GM19452 (cell line): ENCODE measurements around the gene MED12L.
"Not testable (repeated sequence)": the region's sequence is repeated elsewhere in the genome, so short reads cannot be mapped to it uniquely, and the experiment has no call there.

Experiments used
- ATAC-seq: cut with Tn5 transposase; IDR thresholded peaks from one replicate; pipeline ENCODE4 v1.9.1; 2021; ENCODE audit not compliant: unreplicated experiment

MED12L gene

DNA sequence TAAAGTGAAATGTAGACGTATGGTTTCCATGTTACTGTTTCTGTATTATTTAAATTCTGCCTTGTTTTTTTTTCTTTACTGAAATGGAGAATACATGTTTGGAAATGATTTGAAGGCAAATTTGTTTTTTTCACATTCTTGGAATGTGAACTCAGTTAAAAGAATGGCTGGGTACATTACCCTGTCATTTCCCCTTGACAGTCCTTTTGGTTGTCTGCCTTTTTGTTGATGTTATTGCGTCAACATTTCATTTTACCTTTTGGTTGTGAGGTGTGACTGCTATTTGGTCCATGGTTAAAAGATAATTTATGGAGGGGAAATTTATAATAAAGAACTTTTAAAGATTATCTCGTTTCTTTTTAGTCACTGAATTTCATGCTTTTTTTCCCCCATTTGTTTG lies 120.7 kb downstream of the MED12L start:
- no peak for ATAC-seq

DNA sequence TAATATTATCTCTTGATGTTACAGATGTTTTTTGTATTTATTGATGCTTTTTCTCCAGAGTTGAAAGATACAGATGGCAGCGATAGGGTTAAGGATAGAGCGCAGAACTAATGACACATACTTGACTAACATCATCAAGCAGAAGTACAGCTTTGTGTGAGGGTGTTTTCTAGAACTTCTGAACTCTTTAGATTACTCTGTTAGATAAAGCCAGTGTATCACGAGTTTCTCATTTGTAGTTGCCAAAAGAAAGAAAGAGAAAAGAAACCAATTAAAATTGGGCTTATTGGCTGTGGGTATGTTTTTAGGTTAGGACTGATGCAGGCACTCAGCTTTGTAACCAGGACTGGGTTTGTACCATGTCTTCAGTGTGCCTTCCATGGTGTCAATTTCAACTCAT lies 124.2 kb downstream of the MED12L start:
- ATAC-seq = no peak

DNA sequence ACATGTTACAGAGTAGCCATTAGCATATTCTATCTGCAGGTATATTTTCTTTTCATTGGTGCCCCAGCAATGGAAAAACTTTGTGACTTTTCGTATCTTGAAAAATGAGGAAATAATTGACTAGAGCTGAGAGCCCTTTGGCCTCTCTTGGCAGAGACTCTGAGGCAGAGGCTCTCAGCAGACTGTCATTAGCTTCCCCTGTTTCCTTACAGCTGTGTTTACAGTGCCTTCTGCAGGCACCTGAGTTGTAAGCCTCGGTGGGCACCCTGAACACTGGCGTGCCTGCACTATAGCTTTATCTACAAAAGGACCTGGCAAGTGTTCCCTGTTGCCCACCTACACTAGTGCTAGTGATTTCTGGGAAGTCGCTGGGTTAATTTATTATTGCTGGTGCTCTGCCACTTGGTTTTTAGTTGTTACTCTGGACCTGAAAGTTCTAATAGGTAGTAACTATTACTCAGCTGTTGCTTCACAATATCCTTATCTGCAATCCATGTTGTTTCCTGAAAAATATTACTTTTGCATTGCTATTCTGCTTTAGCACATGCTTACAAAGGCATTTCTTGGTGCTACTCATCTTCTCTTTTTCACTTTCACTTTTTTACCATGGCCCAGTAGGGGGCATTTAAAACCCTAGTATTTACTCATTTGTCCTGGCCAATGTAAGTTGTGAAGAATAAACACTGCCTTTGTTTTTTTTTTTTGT lies 125.4 kb downstream of the MED12L start:
- ATAC-seq = peak; percentile 70

DNA sequence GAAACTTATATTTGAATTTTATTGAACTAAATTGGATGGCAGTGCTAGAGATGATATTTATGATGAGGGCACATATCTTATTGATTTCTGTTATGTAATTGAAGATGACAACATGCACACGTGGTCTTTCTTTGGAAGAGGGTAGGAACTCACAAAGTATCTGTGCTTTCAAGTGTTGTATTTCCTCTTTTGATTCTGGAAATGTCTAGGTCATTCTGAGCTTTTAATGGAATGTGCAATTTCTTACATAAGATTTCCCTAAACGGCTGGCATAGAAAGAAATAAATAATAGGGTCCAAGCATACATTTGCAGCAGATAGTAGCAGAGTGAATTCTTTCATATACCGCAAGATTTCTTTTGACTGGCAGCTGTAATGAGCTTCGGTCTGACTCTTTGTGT lies 127.7 kb downstream of the MED12L start:
- no peak for ATAC-seq

DNA sequence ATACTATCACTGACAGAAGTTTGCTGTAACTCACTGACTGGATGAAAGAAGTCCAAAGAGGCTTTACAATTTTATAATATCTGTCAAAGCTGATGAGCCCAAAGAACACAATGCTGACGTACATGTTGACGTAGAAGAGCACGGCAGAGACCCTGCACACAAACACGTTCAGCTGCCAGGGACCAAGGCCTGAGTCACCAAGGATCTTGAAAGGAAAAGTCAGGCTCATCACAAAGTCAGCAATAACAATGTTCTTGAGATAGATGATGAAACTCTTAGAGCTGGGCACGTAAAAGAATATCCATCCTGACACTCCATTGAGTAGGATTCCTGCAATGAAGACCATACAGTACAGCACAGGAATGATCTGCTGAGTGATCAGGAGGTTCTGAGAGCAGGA lies 128.4 kb downstream of the MED12L start:
- no peak for ATAC-seq

DNA sequence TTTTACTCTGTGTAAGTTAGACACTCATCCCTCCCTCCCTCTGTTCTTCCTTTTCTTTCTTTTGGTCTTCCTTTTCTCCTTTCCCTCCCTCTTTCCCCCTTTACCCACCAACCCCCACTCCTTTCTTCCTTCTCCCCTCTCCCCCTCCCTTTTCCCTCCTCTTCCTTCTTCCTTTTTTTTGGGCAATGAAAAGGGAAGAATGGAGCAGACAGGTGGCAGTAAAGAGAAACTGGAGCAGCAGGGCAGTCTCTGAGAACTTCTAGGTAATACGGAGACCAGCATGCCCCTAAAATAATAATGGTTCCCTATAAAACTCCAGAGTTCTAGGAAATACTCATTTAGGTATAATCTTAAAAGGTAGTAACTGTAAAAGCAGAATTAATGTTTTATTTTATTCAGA lies 129.0 kb downstream of the MED12L start:
- no peak for ATAC-seq

DNA sequence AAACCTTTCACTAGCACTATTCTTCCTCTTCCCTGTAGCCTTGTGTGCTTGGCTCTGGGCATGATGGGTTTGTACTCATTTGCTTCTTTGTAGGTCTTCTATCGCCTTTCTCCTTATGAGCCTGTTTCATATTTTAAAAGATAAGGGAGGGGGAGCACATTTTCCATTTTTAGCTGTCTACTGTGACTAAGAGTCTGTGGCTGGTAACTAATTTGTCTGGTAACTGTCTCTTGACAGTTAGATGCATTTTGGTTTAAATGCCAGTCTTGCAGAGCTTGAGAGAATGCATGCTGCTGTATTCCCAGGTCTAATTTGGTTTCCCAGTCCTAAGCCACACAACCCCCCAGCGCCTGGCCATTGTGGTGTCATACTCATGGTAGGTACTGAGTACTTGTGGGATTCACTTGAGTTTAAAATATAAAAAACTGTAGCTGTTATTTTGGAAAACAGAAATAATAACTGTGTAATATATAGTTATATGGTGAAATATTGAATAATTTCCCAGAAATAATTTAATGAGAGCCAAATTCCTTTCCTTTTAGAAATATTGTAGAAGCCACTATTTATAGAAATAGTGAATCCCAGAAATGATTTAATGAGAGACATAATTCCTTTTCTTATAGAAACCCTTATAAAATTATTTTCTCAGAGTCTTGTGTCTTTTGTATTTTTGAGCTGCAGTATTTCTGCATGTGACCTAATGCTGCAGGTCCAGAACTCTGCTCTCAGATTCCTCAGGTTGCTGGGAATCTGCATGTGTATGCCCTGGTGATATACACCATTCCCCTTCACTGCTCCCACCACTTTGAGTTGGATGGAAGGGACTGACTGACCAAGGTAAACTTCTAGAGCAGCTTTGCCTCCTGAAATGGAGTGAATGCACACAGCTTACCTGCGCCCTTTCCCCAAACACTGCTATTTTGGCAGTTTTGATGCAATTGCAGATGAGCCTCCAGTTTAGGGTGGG lies 131.5 kb downstream of the MED12L start:
- no peak for ATAC-seq

DNA sequence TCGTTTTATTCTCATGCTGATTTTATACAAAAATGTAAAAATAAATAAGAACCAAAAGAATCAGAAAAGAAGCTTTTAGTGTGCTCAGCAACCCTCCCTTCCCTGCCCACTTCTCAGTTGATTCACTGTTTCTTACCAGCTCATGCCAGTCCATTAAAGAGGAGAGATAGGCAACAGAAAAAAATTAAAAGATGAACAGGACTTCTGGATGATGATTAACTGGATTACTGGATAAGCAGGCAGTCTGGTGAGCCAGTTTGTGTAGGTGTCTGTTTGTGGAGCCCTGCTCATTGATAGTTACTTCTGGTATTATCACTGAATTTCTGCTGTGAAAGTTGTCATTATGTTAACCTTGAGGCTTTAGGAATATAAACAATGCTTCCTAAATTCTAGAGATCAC lies 132.7 kb downstream of the MED12L start:
- ATAC-seq = no peak

DNA sequence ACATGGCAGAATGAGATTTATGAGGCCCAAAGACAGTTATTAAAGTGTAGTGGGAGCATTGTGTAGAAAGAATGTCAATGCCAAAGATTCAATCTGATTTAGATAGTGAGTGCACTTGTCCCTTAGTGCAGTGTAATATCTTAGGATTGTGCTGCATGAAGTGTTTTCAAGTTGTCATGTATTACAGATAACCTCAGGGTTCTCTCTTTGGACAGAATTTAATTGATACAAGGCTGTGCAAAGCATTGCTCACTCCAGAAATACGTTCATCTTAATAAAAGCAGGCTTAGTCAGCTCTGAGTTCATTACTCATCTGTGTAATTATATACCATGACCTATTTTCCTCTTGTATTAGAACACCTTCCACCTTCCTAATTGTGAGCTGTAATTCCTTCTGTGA lies 133.6 kb downstream of the MED12L start:
- no peak for ATAC-seq

DNA sequence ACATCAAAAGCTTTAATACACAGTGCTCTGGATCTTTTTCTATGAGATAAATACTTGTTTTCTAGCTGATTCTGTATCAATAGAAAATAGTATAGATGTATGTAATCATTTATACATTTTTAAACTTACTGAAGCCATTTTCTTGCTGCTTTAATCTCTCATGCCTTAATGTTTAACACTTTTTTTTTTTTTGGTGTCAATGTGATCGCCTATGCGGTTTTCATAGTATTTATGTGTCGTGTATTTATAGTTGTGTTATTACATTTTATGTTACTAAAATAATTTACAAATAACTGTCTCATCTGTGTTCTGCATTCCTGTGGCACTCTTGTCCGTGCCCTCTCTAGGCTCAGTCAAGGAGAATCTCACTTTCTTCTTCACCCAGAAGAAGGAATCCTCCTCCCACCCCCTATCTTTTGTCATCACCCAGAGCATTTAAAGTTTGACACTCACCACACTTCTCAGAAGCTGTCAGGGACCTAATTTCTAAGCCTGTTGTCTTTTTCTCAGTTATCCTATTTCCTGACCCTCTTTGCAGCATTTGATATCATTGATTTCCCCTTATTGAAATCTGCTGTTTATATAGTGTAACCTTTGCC lies 138.9 kb downstream of the MED12L start:
- no peak for ATAC-seq

DNA sequence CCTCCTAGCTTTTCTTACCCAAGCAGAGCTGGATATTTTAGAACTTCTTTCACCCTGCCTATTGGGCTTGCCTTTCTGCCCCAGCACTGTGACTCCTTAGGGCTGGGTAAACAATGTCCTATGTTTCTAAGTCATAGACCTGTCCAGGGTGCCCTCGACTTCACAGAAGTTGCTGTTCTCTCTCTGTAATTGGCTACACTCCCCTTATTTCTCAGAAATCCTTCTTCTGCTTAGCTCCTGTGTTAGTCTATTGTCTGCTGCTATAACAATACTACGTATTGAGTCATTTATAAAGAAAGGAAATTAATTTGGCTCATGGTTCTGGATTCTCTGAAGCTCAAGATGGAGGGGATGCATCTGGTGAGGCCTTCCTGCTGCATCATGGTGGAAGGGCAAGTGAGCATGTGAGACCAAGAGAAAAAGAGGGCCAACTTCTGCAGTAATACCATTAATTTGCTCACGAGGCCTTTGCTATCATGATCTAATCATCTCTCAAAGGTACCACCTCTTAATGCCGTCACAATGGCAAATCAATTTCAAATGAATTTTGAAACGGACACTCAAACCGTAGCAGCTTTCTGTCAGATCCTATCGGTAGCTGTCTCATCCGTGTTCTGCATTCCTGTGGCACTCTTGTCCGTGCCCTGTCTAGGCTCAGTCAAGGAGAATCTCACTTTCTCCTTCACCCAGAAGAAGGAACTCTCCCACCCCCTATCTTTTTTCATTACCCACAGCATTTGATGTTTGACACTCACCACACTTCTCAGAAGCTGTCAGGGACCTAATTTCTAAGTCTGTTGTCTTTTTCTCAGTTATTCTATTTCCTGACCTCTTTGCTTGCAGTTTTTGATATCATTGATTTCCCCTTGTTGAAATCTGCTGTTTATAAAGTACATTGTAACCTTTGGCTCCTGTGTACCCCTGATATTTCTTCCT lies 139.8 kb downstream of the MED12L start:
- ATAC-seq = no peak

DNA sequence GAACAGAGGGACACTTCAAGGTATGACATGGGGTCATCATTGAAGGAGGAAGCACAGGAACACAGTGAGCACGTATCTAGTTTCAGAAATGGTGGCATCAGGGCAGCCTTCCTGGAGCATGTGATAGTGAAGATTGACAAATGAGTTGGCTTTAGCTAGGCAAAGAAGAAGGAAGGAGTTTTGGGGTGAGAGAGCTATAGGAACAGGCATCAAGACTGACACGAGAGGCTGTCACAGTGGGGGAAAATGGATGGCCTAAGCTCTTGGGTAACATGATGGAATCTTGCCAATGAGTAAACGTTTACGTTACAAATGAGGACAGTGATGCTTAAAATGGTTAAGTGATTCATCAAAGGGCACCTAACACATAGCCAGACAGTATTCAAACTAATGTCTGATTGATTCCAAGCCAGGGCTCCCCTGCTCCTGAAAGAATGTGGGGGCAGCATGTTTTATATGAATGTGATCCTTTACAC lies 140.7 kb downstream of the MED12L start:
- no peak for ATAC-seq

DNA sequence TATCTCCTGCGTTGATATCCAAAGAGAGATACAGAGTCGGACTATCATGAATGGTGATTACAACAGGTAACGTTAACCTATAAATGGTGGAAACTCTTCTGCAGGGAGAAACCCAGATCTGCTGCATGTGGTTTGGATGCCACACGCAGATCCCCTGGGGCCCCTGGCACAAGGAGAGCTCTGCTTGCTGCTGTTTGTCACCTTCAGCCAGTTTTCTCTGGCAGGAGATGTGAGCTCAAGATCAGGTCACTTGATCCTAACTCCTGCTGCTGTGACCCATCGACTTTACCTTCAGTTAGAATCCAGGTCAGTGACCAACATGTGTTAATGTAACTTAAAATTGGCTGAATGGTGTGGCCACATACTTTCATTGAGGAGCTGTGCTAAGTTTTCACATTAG lies 141.4 kb downstream of the MED12L start:
- no peak for ATAC-seq

DNA sequence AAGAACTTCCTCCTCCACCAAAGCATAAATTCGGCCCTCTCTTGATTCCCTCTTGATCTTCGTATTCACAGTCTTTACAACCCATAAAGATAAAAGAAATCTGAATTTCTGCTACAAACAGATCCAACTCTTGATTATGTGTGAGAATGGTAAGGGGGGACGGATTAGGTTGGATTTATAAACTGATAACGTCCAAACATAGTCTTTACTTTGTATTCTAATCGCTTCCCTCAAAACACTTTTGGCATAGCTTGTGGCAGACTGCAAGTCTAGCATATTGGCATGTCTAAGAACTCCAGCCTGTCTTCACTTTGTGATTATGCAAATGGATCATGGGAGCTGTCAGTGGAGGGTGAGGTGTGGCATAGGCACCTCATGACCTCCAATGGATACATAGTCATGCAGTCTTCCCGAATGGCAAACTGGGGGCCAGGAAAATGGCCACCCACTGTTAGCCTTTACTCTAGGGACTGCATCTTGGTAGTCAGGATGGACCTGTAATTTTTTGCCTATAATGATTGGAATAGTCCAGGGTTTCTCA lies 141.9 kb downstream of the MED12L start:
- ATAC-seq = peak; percentile 41

DNA sequence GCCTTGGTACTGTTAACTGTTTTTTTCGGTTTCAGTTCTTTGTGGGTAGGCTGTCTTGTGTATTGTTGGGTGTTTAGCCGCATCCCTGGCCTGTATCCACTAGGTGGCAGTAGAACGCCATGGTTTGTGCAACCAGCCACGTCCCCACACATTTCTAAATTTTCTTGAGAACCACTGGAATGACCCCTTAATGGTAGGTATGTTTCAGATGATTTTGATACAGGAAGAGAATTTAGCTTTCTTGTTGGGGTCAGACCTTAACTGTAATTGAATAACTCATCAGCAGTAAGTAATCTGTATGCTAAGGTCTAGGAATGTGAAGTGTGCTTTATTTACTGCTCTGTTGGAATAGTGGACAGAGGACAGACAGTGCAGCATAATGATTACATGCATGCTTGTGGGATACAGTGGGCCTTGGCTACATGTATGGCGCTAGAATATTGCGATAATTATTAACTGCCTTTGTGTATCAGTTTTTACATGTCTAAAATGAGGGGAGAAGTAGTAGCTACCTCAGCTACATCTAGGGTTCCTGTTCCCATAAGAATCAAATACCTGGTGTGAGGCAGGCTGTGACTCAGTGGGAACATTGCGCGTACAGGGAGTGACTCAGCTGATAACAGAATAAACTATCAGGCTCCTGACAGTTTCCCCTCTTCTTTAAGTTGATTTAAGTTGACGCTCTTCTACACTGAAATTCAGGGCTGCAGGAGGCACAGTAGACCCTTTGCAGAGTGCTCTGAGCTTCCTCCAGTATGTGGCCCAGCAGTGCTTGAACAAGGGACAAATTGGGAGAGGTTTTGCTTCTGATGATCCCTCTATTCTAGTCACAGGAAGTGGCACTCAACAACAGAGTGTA lies 142.6 kb downstream of the MED12L start:
- ATAC-seq = peak; percentile 88

DNA sequence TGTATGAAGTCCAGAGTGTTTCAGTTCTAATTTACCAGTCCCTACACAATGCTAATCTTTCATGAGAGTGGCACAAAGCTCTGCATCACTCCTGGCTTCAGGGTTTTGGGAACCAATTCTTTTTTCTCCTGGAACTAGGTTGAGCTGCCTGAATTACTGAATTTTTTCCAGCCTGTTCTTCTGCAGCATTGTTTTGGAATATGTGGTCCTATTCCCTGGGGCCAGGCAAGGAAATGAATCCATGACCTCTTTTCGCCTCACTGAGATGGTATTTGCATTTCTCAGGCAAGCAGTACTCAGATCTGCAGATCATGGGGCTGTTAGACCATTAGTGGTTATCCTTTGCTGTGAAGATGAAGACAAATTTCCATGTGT lies 143.2 kb downstream of the MED12L start:
- ATAC-seq = no peak

DNA sequence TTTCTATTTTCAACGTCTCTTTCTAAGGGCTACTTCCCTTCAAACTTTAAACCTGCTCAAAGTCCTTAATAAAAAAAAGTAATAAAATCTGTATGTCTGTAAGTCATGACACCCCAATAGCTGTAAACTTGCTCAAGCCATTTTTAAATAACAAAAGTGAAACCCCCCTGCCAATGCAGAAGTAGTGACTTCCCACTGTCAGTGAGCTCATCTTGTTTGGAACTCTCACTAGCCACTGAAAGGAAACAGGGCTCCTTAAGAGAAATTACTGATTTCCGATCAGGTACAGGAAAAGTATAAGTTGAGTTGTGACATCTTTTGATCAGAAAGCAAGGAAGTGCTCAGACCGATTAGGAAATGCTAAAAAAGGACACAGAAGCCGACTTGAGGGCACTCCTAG lies 145.2 kb downstream of the MED12L start:
- peak; percentile 59 for ATAC-seq

DNA sequence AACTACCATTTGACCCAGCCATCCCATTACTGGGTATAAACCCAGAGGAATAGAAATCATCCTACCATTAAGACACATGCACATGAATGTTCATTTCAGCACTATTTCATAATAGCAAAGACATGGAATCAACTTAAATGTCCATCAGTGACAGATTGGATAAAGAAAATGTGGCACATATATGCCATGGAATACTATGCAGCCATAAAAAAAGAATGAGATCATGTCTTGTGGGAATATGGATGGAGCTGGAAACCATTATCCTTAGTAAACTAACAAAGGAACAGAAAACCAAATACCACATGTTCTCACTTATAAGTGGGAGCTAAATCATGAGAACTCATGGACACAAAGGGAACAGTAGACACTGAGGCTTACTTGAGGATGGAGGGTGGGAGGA lies 146.9 kb downstream of the MED12L start:
- not testable (repeated sequence) for ATAC-seq

DNA sequence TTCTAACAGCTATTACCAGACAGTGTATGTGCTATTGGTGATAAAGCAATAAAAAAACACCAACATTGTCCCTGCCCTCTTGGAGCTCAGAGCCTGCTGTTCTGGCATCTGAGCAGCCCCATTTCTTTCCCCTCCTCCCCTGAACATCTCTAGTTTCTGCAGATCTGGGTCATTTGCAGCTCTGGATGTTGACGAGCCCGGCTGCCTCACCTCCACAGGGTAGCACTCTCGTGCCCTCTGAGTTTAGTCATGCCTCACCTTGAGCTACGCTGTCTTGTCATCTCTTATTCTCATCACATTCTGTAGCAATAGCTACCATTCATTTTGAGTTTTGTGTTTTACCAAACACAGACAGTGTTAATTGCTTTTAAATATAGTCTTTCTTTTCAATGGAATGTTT lies 147.5 kb downstream of the MED12L start:
- no peak for ATAC-seq
